K562 (cell line): ENCODE data around the gene RABGAP1L. TPM values are rescaled to one million over a fixed set of nuclear protein-coding genes. Genes with fewer than 3 reads are reported as not detected.

Source experiments
- ATAC-seq: fragments of 200-7000 bp; cut with Tn5 transposase; 3 replicates; pipeline ENCODE4 v1.9.1; 2020; ENCODE audit warnings: moderate library complexity
- BruUV-seq: library from RNA; stranded (reverse); fragments of 400-500 nt; replicated peaks from 2 replicates; lab custom pipeline; 2021; lab: Mats Ljungman, UMichigan
- CTCF ChIA-PET: fragments of 300-600 bp; formaldehyde crosslinking; extraction: SDS; loops from one replicate; lab custom pipeline; 2021; ENCODE audit warnings: low intra/inter-chr PET ratio; lab: Yijun Ruan, JAX
- POLR2A ChIA-PET: fragments of 300-600, 350-650 bp; sonication (Branson Sonifier 250); formaldehyde crosslinking; extraction: SDS; loops from one replicate; lab custom pipeline; 2021; ENCODE audit warnings: antibody characterized with exemption, inconsistent platforms; lab: Yijun Ruan, JAX
- DNase-seq, 4 experiments: peaks; one replicate each; pipeline versions ENCODE4 v3.0.0 to v3.0.0-alpha.2; 2011 to 2018; ENCODE audit warnings: low spot score in 3 of 4, mixed read lengths in 3 of 4; ENCODE audit errors: extremely low read depth in 1 of 4
- FAIRE-seq: peaks from 2 replicates; lab custom pipeline; 2011; peaks lifted over from hg19 to GRCh38; lab: Jason Lieb, UNC
- H2AFZ ChIP-seq: 2 replicates; pipeline ENCODE4 v1.6.0; 2011; ENCODE audit warnings: low read depth, low read length, control low read depth, inconsistent platforms
- H3K27ac ChIP-seq: fragments of 200-600 bp; 3 replicates; pipeline ENCODE4 v1.8.0; 2011; ENCODE audit warnings: low read depth, mild to moderate bottlenecking, control low read depth, inconsistent platforms, low read length, moderate library complexity, mixed read lengths; ENCODE audit errors: extremely low read depth
- H3K27me3 ChIP-seq, 2 experiments: fragments of 300-600 bp in 1 of 2; 2 replicates in 1 of 2; 3 replicates in 1 of 2; pipeline versions ENCODE4 v1.6.0 to v1.8.0; 2011; ENCODE audit warnings: inconsistent platforms in 2 of 2, low read length in 2 of 2, mild to moderate bottlenecking in 1 of 2, mixed read lengths in 1 of 2, moderate library complexity in 1 of 2; ENCODE audit not compliant: control insufficient read depth in 2 of 2, insufficient read depth in 2 of 2
- H3K36me3 ChIP-seq: fragments of 300-600 bp; 3 replicates; pipeline ENCODE4 v1.8.0; 2011; ENCODE audit warnings: mild to moderate bottlenecking, low read length, inconsistent platforms; ENCODE audit not compliant: control insufficient read depth, insufficient read depth
- H3K4me1 ChIP-seq, 2 experiments: fragments of 200-600 bp in 1 of 2; replicated peaks in 1 of 2; 2 replicates in 1 of 2; 3 replicates in 1 of 2; pipeline versions ENCODE4 v1.5.1 to v1.8.0; 2011; ENCODE audit warnings: inconsistent platforms in 2 of 2, low read length in 2 of 2, mild to moderate bottlenecking in 1 of 2, mixed read lengths in 1 of 2, moderate library complexity in 1 of 2; ENCODE audit not compliant: control insufficient read depth in 2 of 2, insufficient read depth in 2 of 2
- H3K4me2 ChIP-seq: 2 replicates; pipeline ENCODE4 v1.6.1; 2011; ENCODE audit warnings: low read length, control low read depth, inconsistent platforms, mixed read lengths; ENCODE audit not compliant: insufficient read depth
- H3K4me3 ChIP-seq: fragments of 200-600 bp; sonication (generic), shearing (Covaris generic); 2 replicates; pipeline ENCODE4 v1.5.1; 2016; ENCODE audit warnings: control low read depth, inconsistent platforms
- H3K79me2 ChIP-seq: fragments of 200-600 bp; 3 replicates; pipeline ENCODE4 v1.8.0; 2011; ENCODE audit warnings: low read length, inconsistent platforms; ENCODE audit not compliant: control insufficient read depth, insufficient read depth
- H3K9ac ChIP-seq, 2 experiments: 2 replicates each; pipeline versions ENCODE4 v1.6.0 to v1.6.1; 2011; ENCODE audit warnings: low read depth in 2 of 2, low read length in 2 of 2, control low read depth in 1 of 2, inconsistent platforms in 1 of 2, mild to moderate bottlenecking in 1 of 2, mixed read lengths in 1 of 2; ENCODE audit not compliant: insufficient read depth in 1 of 2
- H3K9me1 ChIP-seq: one replicate; pipeline ENCODE4 v1.6.0; 2011; ENCODE audit warnings: inconsistent platforms, mild to moderate bottlenecking, low read length, moderate library complexity; ENCODE audit not compliant: control insufficient read depth, insufficient read depth
- H3K9me3 ChIP-seq: replicated peaks from 2 replicates; pipeline ENCODE4 v1.5.1; 2011; ENCODE audit warnings: low read depth, low read length, inconsistent platforms; ENCODE audit not compliant: control insufficient read depth, insufficient read depth
- H4K20me1 ChIP-seq: replicated peaks from 2 replicates; pipeline ENCODE4 v1.6.1; 2011; ENCODE audit warnings: low read length, inconsistent platforms, mixed read lengths; ENCODE audit not compliant: control insufficient read depth, insufficient read depth
- C11orf30 ChIP-seq: fragments of 450-650 bp; IDR thresholded peaks from 2 replicates; pipeline ENCODE4 v1.6.1; 2016; ENCODE audit warnings: low read depth, mild to moderate bottlenecking
- CUX1 ChIP-seq: fragments of 200-800 bp; sonication (Bioruptor generic); IDR thresholded peaks from 2 replicates; pipeline ENCODE4 v1.6.1; 2016; ENCODE audit warnings: missing genetic modification characterization, missing compliant biosample characterization
- ELK3 ChIP-seq: fragments of 450-650 bp; formaldehyde crosslinking; IDR thresholded peaks from 2 replicates; pipeline ENCODE4 v1.4.0; 2020; ENCODE audit warnings: mild to moderate bottlenecking
- EP400 ChIP-seq: fragments of 450-650 bp; IDR thresholded peaks from 2 replicates; pipeline ENCODE4 v1.6.1; 2017; ENCODE audit warnings: antibody characterized with exemption, mild to moderate bottlenecking, moderate library complexity
- MECOM ChIP-seq: fragments of 250-450 bp; sonication (Bioruptor Pico); IDR thresholded peaks from 2 replicates; pipeline ENCODE4 v1.8.0; 2022; ENCODE audit warnings: inconsistent platforms
- MEIS2 ChIP-seq: fragments of 450-650 bp; IDR thresholded peaks from 2 replicates; pipeline ENCODE4 v1.6.1; 2014; ENCODE audit warnings: mild to moderate bottlenecking; ENCODE audit not compliant: partially characterized antibody
- NCOR1 ChIP-seq: fragments of 450-650 bp; IDR thresholded peaks from 2 replicates; pipeline ENCODE4 v1.6.1; 2016; ENCODE audit warnings: mild to moderate bottlenecking, moderate library complexity
- PBX2 ChIP-seq, 2 experiments: IDR thresholded peaks in 1 of 2; conservative IDR thresholded peaks in 1 of 2; 2 replicates each; pipeline ENCODE4 v1.6.1; 2016; ENCODE audit warnings: low read depth in 2 of 2, mild to moderate bottlenecking in 1 of 2, missing compliant biosample characterization in 1 of 2, missing genetic modification characterization in 1 of 2, moderate library complexity in 1 of 2
- RBM22 ChIP-seq: fragments of 200-400 bp; formaldehyde crosslinking; IDR thresholded peaks from 2 replicates; pipeline ENCODE4 v1.6.1; 2018; ENCODE audit warnings: low read length, low read depth; ENCODE audit not compliant: poor library complexity, severe bottlenecking
- TAF1 ChIP-seq: IDR thresholded peaks from 2 replicates; pipeline ENCODE4 v1.6.1; 2011; ENCODE audit warnings: mild to moderate bottlenecking, low read length, moderate library complexity; ENCODE audit not compliant: insufficient read depth, control insufficient read depth, severe bottlenecking; ENCODE audit errors: extremely low read depth
- TCFL5 ChIP-seq: fragments of 250-450 bp; sonication (Bioruptor Pico); conservative IDR thresholded peaks from 2 replicates; pipeline ENCODE4 v1.6.1; 2021; ENCODE audit warnings: mild to moderate bottlenecking, moderate library complexity, matching md5 sums
- TRIM28 ChIP-seq: fragments of 450-650 bp; IDR thresholded peaks from 2 replicates; pipeline ENCODE4 v1.6.1; 2017
- ZNF224 ChIP-seq: sonication (generic); formaldehyde crosslinking; IDR thresholded peaks from 2 replicates; pipeline ENCODE4 v1.8.0; 2022; ENCODE audit warnings: mild to moderate bottlenecking, missing genetic modification reagents
- ZNF316 ChIP-seq: fragments of 450-650 bp; IDR thresholded peaks from 2 replicates; pipeline ENCODE4 v1.6.1; 2016
- WGBS: fragments of 100-300 bp; shearing (Covaris generic); methylation state at CpG from one replicate; pipeline ENCODE4 v1.1.6; 2016; ENCODE audit warnings: low coverage, mixed read lengths; ENCODE audit not compliant: insufficient coverage; ENCODE audit errors: missing lambda C conversion rate; 5-methylcytosine and 5-hydroxymethylcytosine counted together
- in situ Hi-C: fragments of 300-500 bp; cut with MboI; formaldehyde crosslinking; loops from 4 replicates; pipeline ENCODE4 v1.15.0; 2018; ENCODE audit warnings: inconsistent platforms, mixed read lengths
- intact Hi-C: fragments of 100-400 bp; cut with micrococcal nuclease; formaldehyde crosslinking; loops from 2 replicates; pipeline ENCODE4 v1.14.2; 2022
- polyA plus RNA-seq, 8 experiments: library from polyadenylated mRNA; depleted of rRNA in 4 of 8; stranded (reverse) in 5 of 8; unstranded in 3 of 8; fragments of >200 nt; fragmentation: Nextera tagmentation in 2 of 8; fragmentation: Illumina TruSeq in 1 of 8; extraction: Ambion mirVana in 2 of 8; extraction: Trizol in 1 of 8; gene quantifications; 2 replicates each; pipeline versions ENCODE4 v1.2.1 to v1.2.3, GENCODE V29; 2011 to 2014; ENCODE audit warnings: inconsistent platforms in 1 of 8, missing spikeins in 1 of 8
- total RNA-seq, 7 experiments: library from RNA; depleted of rRNA in 6 of 7; stranded (reverse); fragments of >200 nt in 6 of 7; fragmentation: Illumina TruSeq in 2 of 7; extraction: Trizol in 2 of 7; gene quantifications; 2 replicates each; pipeline versions ENCODE4 v1.2.1 to v1.2.3, GENCODE V29; 2011 to 2021; ENCODE audit warnings: low replicate concordance in 1 of 7

RABGAP1L gene
- total and polyA plus RNA-seq, 9 of the 15 experiments (the other 6 are each of a cell fraction or from before 2014, with no cell fraction given) = 16.5 to 44.9 (median 26.7) TPM

GRCh38 chr1:174428033-174428432 is 268.7 kb downstream of the RABGAP1L start:
- Histone ChIP-seq H3K4me1 (peaks cover 0 to 8% of the 10 kb centered on the region in 2 experiments; a peak in 2 of 5 replicates), H3K79me2 (no peaks in the 10 kb centered on the region), H2AFZ (no peak overlapping the region), H3K36me3 (no peaks in the 10 kb centered on the region), H3K4me3 (no peak overlapping the region), H3K9me3 (no peaks in the 10 kb centered on the region), H3K27me3 (no peaks in the 10 kb centered on the region), H4K20me1 (no peaks in the 10 kb centered on the region), H3K4me2 (no peak overlapping the region), H3K9ac (no peak overlapping the region), H3K27ac (no peak overlapping the region), H3K9me1 (no peaks in the 10 kb centered on the region)
- FAIRE-seq (no peak), ATAC-seq (peak; percentile 64), DNase-seq (peak in 1 of 4 experiments; percentile 17)
- no TSS peak for BruUV-seq
- CTCF ChIA-PET = no interaction called here
- 3% methylated on average over 3 of the region's 3 CpGs for WGBS
- in situ Hi-C loops (no loop called here), intact Hi-C loops (no loop called here)
- POLR2A ChIA-PET = interaction anchor here (0.8 to 1.5 kb wide), 3 partner anchors 13 to 297 kb away, joined by 3 to 4 read pairs (median 3); no protein-coding TSS in a partner anchor
- TF ChIP-seq ZNF316 (peak; percentile 99), TCFL5 (CRISPR knock-in tag) (no peak), CUX1 (CRISPR knock-in tag) (no peak), EP400 (no peak), ELK3 (CRISPR knock-in tag) (no peak), C11orf30 (peak; percentile 99), MEIS2 (peak; percentile 35), ZNF224 (CRISPR knock-in tag) (no peak), NCOR1 (0 out of 2 replicates have a peak, but pooled peaks have one; percentile 11), TAF1 (no peak), TRIM28 (no peak), PBX2 (CRISPR knock-in tag; IDR thresholded peaks at IDR 0.05; ENCODE audit: low read depth) (no peak), PBX2 (tag; conservative IDR thresholded peaks at IDR 0.05; ENCODE audit: low read depth) (0 out of 2 replicates have a peak, but pooled peaks have one; percentile 15), MECOM (CRISPR knock-in tag) (no peak), RBM22 (no peak)
